HG02840 (cell line): Measurements from ENCODE around the gene AGT.
"Not testable (repeated sequence)": the region's sequence is repeated elsewhere in the genome, so short reads cannot be mapped to it uniquely, and the experiment has no call there.

ENCODE experiments used
- ATAC-seq: cut with Tn5 transposase; IDR thresholded peaks from one replicate; pipeline ENCODE4 v1.9.1; 2021; ENCODE audit warnings: mild to moderate bottlenecking, moderate library complexity, moderate number of reproducible peaks; ENCODE audit not compliant: unreplicated experiment, low FRiP score

AGT gene

GRCh38 chr1:230656719-230657118 lies 57.2 kb downstream of the AGT start:
- not testable (repeated sequence) for ATAC-seq
